H1 (cell line): Measurements from ENCODE around the gene GOLPH3L. TPM values are rescaled to one million over a fixed set of nuclear protein-coding genes. Genes with fewer than 3 reads are reported as not detected.

Source experiments
- CTCF ChIA-PET: fragments of 300-600 bp; sonication (Branson Sonifier 250); formaldehyde crosslinking; loops from one replicate; lab custom pipeline; 2021; ENCODE audit not compliant: partially characterized antibody; lab: Charles Lee
- POLR2A ChIA-PET: fragments of 300-600 bp; sonication (Branson Sonifier 250); formaldehyde crosslinking; loops from one replicate; lab custom pipeline; 2021; ENCODE audit warnings: inconsistent platforms; ENCODE audit not compliant: partially characterized antibody; lab: Charles Lee
- DNase-seq, 2 experiments: peaks; one replicate each; pipeline versions ENCODE4 v3.0.0 to v3.0.0-alpha.2; 2010 to 2022; ENCODE audit warnings: low spot score in 2 of 2, low read depth in 1 of 2, mixed read lengths in 1 of 2
- FAIRE-seq: peaks from 2 replicates; lab custom pipeline; 2011; peaks lifted over from hg19 to GRCh38; lab: Jason Lieb, UNC
- H2AFZ ChIP-seq: 2 replicates; pipeline ENCODE4 v1.8.1; 2012; ENCODE audit warnings: low read length, inconsistent platforms
- H2AK5ac ChIP-seq: 2 replicates; pipeline ENCODE4 v1.6.1; 2013; ENCODE audit warnings: low read depth, low read length
- H2BK120ac ChIP-seq: replicated peaks from 2 replicates; pipeline ENCODE3; 2013; ENCODE audit warnings: low read depth, low read length, inconsistent platforms
- H2BK12ac ChIP-seq: 2 replicates; pipeline ENCODE4 v1.6.1; 2013; ENCODE audit warnings: low read depth, low read length
- H2BK15ac ChIP-seq: 2 replicates; pipeline ENCODE4 v1.6.1; 2013; ENCODE audit warnings: low read length
- H2BK20ac ChIP-seq: 2 replicates; pipeline ENCODE4 v1.6.1; 2013; ENCODE audit warnings: low read length
- H2BK5ac ChIP-seq: 2 replicates; pipeline ENCODE4 v1.6.1; 2013; ENCODE audit warnings: low read depth, low read length
- H3K14ac ChIP-seq: 2 replicates; pipeline ENCODE4 v1.6.1; 2013; ENCODE audit warnings: inconsistent platforms; ENCODE audit not compliant: insufficient read length
- H3K18ac ChIP-seq: 2 replicates; pipeline ENCODE4 v1.6.1; 2013; ENCODE audit warnings: low read length; ENCODE audit errors: extremely low read depth
- H3K23ac ChIP-seq: 2 replicates; pipeline ENCODE4 v1.6.1; 2013; ENCODE audit warnings: inconsistent platforms; ENCODE audit not compliant: insufficient read length
- H3K23me2 ChIP-seq: 2 replicates; pipeline ENCODE4 v1.6.1; 2013; ENCODE audit warnings: low read depth, low read length
- H3K27ac ChIP-seq: 2 replicates; pipeline ENCODE4 v1.6.1; 2011; ENCODE audit warnings: low read depth, low read length, inconsistent platforms
- H3K27me3 ChIP-seq, 4 experiments: replicated peaks in 1 of 4; 1 replicate in 1 of 4; 2 replicates in 3 of 4; pipeline versions ENCODE4 v1.6.1 to v1.8.1; 2011 to 2013; ENCODE audit warnings: low read length in 3 of 4, mild to moderate bottlenecking in 3 of 4, inconsistent platforms in 2 of 4, mixed read lengths in 2 of 4, moderate library complexity in 1 of 4; ENCODE audit not compliant: control insufficient read depth in 3 of 4, insufficient read depth in 3 of 4; ENCODE audit errors: extremely low read depth in 1 of 4
- H3K36me3 ChIP-seq, 4 experiments: 2 replicates each; pipeline versions ENCODE4 v1.6.1 to v1.8.1; 2011 to 2013; ENCODE audit warnings: mild to moderate bottlenecking in 4 of 4, low read length in 3 of 4, moderate library complexity in 2 of 4, control low read depth in 1 of 4, inconsistent platforms in 1 of 4; ENCODE audit not compliant: insufficient read depth in 4 of 4, control insufficient read depth in 2 of 4
- H3K4ac ChIP-seq: replicated peaks from 2 replicates; pipeline ENCODE3; 2013; ENCODE audit warnings: low read length, low read depth, mixed read lengths, inconsistent platforms; ENCODE audit not compliant: insufficient read length
- H3K4me1 ChIP-seq, 4 experiments: replicated peaks in 1 of 4; 1 replicate in 1 of 4; 2 replicates in 3 of 4; pipeline versions ENCODE4 v1.6.1 to v1.8.1; 2011 to 2013; ENCODE audit warnings: low read length in 3 of 4, inconsistent platforms in 2 of 4, mixed read lengths in 1 of 4; ENCODE audit not compliant: insufficient read depth in 4 of 4, control insufficient read depth in 3 of 4
- H3K4me2 ChIP-seq, 2 experiments: 2 replicates each; pipeline versions ENCODE4 v1.6.1 to v1.8.1; 2011 to 2013; ENCODE audit warnings: low read depth in 2 of 2, low read length in 2 of 2, control low read depth in 1 of 2, inconsistent platforms in 1 of 2, mild to moderate bottlenecking in 1 of 2; ENCODE audit not compliant: insufficient read depth in 1 of 2
- H3K4me3 ChIP-seq, 4 experiments: fragments of 200-600, 300-600 bp in 1 of 4; sonication (generic), shearing (Covaris generic), sonication (Bioruptor Twin) in 1 of 4; 2 replicates each; pipeline versions ENCODE4 v1.5.1 to v1.8.1; 2011 to 2016; ENCODE audit warnings: low read length in 4 of 4, low read depth in 3 of 4, control low read depth in 2 of 4, inconsistent platforms in 2 of 4, mild to moderate bottlenecking in 2 of 4, mixed read lengths in 1 of 4, moderate library complexity in 1 of 4; ENCODE audit not compliant: insufficient read depth in 2 of 4; ENCODE audit errors: extremely low read depth in 1 of 4
- H3K56ac ChIP-seq: replicated peaks from 2 replicates; pipeline ENCODE3; 2013; ENCODE audit warnings: low read depth, mild to moderate bottlenecking, mixed read lengths, low read length, inconsistent platforms; ENCODE audit not compliant: insufficient read length
- H3K79me1 ChIP-seq: 2 replicates; pipeline ENCODE4 v1.6.1; 2013; ENCODE audit warnings: low read depth, low read length, control low read depth
- H3K79me2 ChIP-seq, 2 experiments: 2 replicates each; pipeline versions ENCODE4 v1.6.1 to v1.8.1; 2012 to 2013; ENCODE audit warnings: low read length in 2 of 2, mild to moderate bottlenecking in 2 of 2, inconsistent platforms in 1 of 2; ENCODE audit not compliant: insufficient read depth in 2 of 2, control insufficient read depth in 1 of 2
- H3K9ac ChIP-seq, 4 experiments: replicated peaks in 1 of 4; 1 replicate in 1 of 4; 2 replicates in 3 of 4; pipeline versions ENCODE4 v1.6.1 to v1.8.1; 2011 to 2013; ENCODE audit warnings: low read depth in 3 of 4, low read length in 3 of 4, control low read depth in 2 of 4, mild to moderate bottlenecking in 2 of 4, moderate library complexity in 2 of 4, inconsistent platforms in 1 of 4; ENCODE audit errors: extremely low read depth in 1 of 4
- H3K9me3 ChIP-seq, 2 experiments: 2 replicates each; pipeline versions ENCODE4 v1.6.1 to v1.8.1; 2012 to 2013; ENCODE audit warnings: mild to moderate bottlenecking in 2 of 2, moderate library complexity in 2 of 2, control low read depth in 1 of 2, inconsistent platforms in 1 of 2, low read depth in 1 of 2, low read length in 1 of 2, mixed read lengths in 1 of 2; ENCODE audit not compliant: insufficient read depth in 2 of 2
- H4K20me1 ChIP-seq, 2 experiments: replicated peaks in 1 of 2; 2 replicates each; pipeline versions ENCODE3 to v1.8.1; 2011 to 2013; ENCODE audit warnings: inconsistent platforms in 2 of 2, low read length in 2 of 2, mild to moderate bottlenecking in 1 of 2; ENCODE audit not compliant: insufficient read depth in 2 of 2, control insufficient read depth in 1 of 2
- H4K5ac ChIP-seq: 2 replicates; pipeline ENCODE4 v1.6.1; 2013; ENCODE audit warnings: low read length, low read depth, mixed read lengths, inconsistent platforms; ENCODE audit not compliant: insufficient read length
- H4K8ac ChIP-seq: 2 replicates; pipeline ENCODE4 v1.8.0; 2013; ENCODE audit warnings: mild to moderate bottlenecking, moderate library complexity, low read length, inconsistent platforms; ENCODE audit not compliant: insufficient read depth; ENCODE audit errors: extremely low read depth
- H4K91ac ChIP-seq: replicated peaks from 2 replicates; pipeline ENCODE3; 2013; ENCODE audit warnings: low read length, mixed read lengths, inconsistent platforms; ENCODE audit not compliant: insufficient read length
- WGBS, 2 experiments: shearing (Covaris generic) in 1 of 2; methylation state at CpG; one replicate each; pipeline versions ENCODE4 v1.1.6 to v1.1.7; 2013 to 2015; ENCODE audit warnings: low lambda C conversion rate in 2 of 2, mixed read lengths in 2 of 2, inconsistent platforms in 1 of 2, low coverage in 1 of 2, missing lambda C conversion rate in 1 of 2; ENCODE audit not compliant: insufficient replicate concordance in 2 of 2, insufficient coverage in 1 of 2, insufficient read length in 1 of 2; ENCODE audit errors: extremely low coverage in 1 of 2, missing lambda C conversion rate in 1 of 2; 5-methylcytosine and 5-hydroxymethylcytosine counted together
- polyA plus RNA-seq, 7 experiments: library from polyadenylated mRNA; depleted of rRNA in 3 of 7; stranded (reverse) in 5 of 7; unstranded in 2 of 7; fragments of >200 nt in 5 of 7; fragments of 200-250 nt in 2 of 7; gene quantifications; 1 replicate in 5 of 7; 2 replicates in 1 of 7; 4 replicates in 1 of 7; pipeline versions ENCODE4 v1.2.1 to v1.2.3, GENCODE V29; 2011 to 2013; ENCODE audit warnings: missing spikeins in 2 of 7, mixed read lengths in 2 of 7
- total RNA-seq: library from RNA; stranded (reverse); fragmentation: NEBNext Ultra II Directional; extraction: Animal tissue kit (Norgen Biotek cat#: 25700); gene quantifications from 2 replicates; pipeline ENCODE4 v1.2.1, GENCODE V29; 2021

GOLPH3L gene
- total and polyA plus RNA-seq, 2 of the 8 experiments (the other 6 are each of a cell fraction or from before 2014, with no cell fraction given) = 13.3 to 40.8 TPM

GRCh38 chr1:150613061-150613920 is 83.7 kb downstream of the GOLPH3L start:
- Histone ChIP-seq H3K79me2 (no peaks in the 10 kb centered on the region), H2BK5ac (no peak overlapping the region), H3K4me3 (no peak overlapping the region), H3K4ac (no peak overlapping the region), H2AFZ (no peak overlapping the region), H3K79me1 (no peaks in the 10 kb centered on the region), H3K27me3 (no peaks in the 10 kb centered on the region), H4K20me1 (no peaks in the 10 kb centered on the region), H3K27ac (no peak overlapping the region), H3K23me2 (no peaks in the 10 kb centered on the region), H3K4me2 (no peak overlapping the region), H2AK5ac (no peak overlapping the region), H4K5ac (no peak overlapping the region), H3K9ac (no peak overlapping the region), H2BK12ac (no peak overlapping the region), H3K23ac (no peak overlapping the region), H3K36me3 (peaks cover 5 to 41% (median 14%) of the 10 kb centered on the region in 4 experiments), H2BK20ac (no peak overlapping the region), H3K9me3 (no peaks in the 10 kb centered on the region), H3K14ac (no peak overlapping the region), H4K91ac (no peak overlapping the region), H3K56ac (no peak overlapping the region), H2BK120ac (no peak overlapping the region), H3K4me1 (peaks cover 0 to 8% (median 2%) of the 10 kb centered on the region in 4 experiments; a peak in 3 of 7 replicates), H3K18ac (no peak overlapping the region), H2BK15ac (no peak overlapping the region), H4K8ac (no peak overlapping the region)
- POLR2A ChIA-PET = interaction anchor here (0.6 to 43.5 kb wide), 9 partner anchors 7 to 438 kb away, joined by 3 to 1380 read pairs (median 4); partner anchors contain the start of genes ADAMTSL4, ENSA and MCL1
- FAIRE-seq (no peak), DNase-seq (no peak)
- 90% methylated on average over 12 of the region's 12 CpGs; no CpG with 5 or more reads in 1 of the 2 experiments for WGBS, 2 experiments
- CTCF ChIA-PET = interaction anchor here (0.6 to 17.6 kb wide), 3 partner anchors 8 to 81 kb away, joined by 3 to 210 read pairs (median 5); no protein-coding TSS in a partner anchor
